ENCODE results near the gene PIK3R5.

DNA sequence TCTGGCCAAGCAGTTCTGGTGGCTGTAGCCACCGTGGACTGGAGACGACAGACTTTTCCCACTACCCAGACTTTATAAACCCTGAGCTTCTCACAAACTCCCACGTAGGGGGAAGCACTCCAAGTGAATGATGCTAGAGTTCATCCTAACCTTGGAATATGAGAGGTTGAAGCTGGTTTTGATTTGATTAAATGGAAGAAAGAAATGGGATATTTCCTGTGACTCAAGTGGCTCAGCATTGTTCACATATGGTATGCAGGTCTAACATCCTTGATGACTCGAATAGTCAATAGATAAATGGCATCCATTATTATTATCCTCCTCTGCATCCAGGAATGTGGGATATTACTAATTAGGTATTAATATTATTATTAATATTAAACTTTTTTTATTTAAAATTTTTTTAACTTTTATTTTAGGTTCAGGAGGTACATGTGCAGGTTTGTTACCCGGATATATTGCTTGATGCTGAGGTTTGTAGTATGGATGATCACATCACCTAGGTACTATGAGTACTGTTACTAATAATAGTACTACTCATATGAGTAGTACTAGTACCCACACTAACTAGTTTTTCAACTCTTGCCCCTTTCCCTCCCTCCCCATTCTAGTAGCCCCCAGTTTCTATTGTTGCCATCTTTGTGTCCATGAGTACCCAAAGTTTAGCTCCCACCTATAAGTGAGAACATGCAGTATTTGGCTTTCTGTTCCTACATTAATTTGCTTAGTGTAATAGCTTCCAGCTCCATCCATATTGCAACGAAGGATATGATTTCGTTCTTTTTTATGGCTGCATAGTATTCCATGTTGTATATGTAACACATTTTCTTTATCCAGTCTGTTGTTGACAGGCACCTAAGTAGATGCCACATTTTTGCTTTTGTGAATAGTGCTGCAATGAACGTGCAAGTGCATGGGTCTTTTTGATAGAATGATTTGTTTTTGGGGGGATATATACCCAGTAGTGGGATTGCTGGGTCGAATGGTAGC lies 121.0 kb downstream of the PIK3R5 start:
- TF ChIP-seq, protein P1, sequence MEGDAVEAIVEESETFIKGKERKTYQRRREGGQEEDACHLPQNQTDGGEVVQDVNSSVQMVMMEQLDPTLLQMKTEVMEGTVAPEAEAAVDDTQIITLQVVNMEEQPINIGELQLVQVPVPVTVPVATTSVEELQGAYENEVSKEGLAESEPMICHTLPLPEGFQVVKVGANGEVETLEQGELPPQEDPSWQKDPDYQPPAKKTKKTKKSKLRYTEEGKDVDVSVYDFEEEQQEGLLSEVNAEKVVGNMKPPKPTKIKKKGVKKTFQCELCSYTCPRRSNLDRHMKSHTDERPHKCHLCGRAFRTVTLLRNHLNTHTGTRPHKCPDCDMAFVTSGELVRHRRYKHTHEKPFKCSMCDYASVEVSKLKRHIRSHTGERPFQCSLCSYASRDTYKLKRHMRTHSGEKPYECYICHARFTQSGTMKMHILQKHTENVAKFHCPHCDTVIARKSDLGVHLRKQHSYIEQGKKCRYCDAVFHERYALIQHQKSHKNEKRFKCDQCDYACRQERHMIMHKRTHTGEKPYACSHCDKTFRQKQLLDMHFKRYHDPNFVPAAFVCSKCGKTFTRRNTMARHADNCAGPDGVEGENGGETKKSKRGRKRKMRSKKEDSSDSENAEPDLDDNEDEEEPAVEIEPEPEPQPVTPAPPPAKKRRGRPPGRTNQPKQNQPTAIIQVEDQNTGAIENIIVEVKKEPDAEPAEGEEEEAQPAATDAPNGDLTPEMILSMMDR (IDR thresholded peaks at IDR 0.05; ENCODE audit: extremely low read depth in 1 of 2, insufficient read depth in 1 of 2, low read depth in 1 of 2, low read length in 2 of 2) = no peak
- no peak for TF ChIP-seq EZH2 (IDR thresholded peaks at IDR 0.05; ENCODE audit: borderline replicate concordance, low read depth, low read length, severe bottlenecking)

Data from endothelial cell of umbilical vein (primary cell).